Right lobe of liver (tissue), 4 donors: ENCODE data around the gene SRSF9.
"Not testable (repeated sequence)": the region's sequence is repeated elsewhere in the genome, so short reads cannot be mapped to it uniquely, and the experiment has no call there.

Source experiments
- CTCF ChIP-seq, 4 donors: fragments of 200-600 bp in 3 of 4; fragments of 450-650 bp in 1 of 4; IDR thresholded peaks; one replicate each; pipeline versions ENCODE4 v1.5.1 to v1.8.0; 2016 to 2022; ENCODE audit warnings: antibody characterized with exemption in 4 of 4, mild to moderate bottlenecking in 2 of 4
- POLR2A ChIP-seq: fragments of 450-650 bp; IDR thresholded peaks from one replicate; pipeline ENCODE4 v1.6.1; 2017; ENCODE audit warnings: antibody characterized with exemption, mild to moderate bottlenecking
- donor health status: DM: no; HTN: no; CAD: no.
- donor health status: DM: no; HTN: no; CAD: no.
- donor health status: DM: no; HTN: yes; CAD: no.

- not testable (repeated sequence) for TF ChIP-seq CTCF (IDR thresholded peaks at IDR 0.05); POLR2A
These were observed 22.7 kb downstream of the SRSF9 start for GRCh38 chr12:120446844-120447178.
